Measurements from ENCODE around the gene AKAIN1.

AKAIN1 gene

DNA sequence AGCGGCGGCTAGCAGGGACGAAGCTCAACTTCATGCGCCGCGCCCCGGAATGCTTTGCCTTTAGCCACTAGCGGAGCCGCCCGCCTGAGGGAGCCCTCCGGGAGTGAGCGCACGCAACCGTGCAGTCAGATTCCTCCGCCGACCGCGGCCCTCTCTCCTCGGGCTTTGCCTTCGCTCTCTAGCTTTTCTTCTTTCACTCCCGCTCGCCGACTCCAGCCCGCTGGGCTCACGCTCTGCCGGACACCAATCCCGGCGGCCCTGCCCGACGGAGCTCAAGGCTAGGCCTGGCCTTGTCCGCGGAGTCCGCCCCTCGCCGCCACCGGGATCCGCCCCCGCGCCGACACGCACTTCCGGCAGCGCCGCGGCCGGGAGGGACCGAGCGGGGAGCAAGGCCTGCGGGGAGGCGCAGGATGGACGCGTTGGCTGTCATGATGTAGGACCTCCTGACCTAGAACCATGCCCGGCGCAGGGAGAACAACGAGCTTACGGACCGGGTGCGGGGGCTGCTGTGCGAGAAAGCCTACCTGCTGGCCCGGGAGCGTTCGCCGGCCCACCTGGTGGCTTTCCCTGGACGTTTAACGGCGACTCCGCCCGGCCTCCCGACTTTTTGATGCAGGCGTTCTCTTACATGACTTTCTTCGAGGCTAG is 40.8 kb upstream of the AKAIN1 start:
- TF ChIP-seq TAF1 (IDR thresholded peaks at IDR 0.05; ENCODE audit: borderline replicate concordance, insufficient read depth, low read length), result 0 out of 2 replicates have a peak, but pooled peaks have one; percentile 11
- TF ChIP-seq REST (IDR thresholded peaks at IDR 0.05; ENCODE audit: insufficient read depth in 1 of 2, low read depth in 2 of 2, low read length in 2 of 2), result no peak
- TF ChIP-seq FOXP2 (optimal IDR thresholded peaks at IDR 0.05; ENCODE audit: borderline replicate concordance, extremely low read depth, extremely low read length, insufficient read depth), result peak; percentile 79
- no peak for TF ChIP-seq SIN3A (IDR thresholded peaks at IDR 0.05; ENCODE audit: borderline replicate concordance, insufficient read depth, low read length)
- peak; percentile 71 for TF ChIP-seq POLR2AphosphoS5 (IDR thresholded peaks at IDR 0.05; ENCODE audit: low read depth, low read length)

- TF ChIP-seq SIN3A (IDR thresholded peaks at IDR 0.05; ENCODE audit: borderline replicate concordance, insufficient read depth, low read length) (no peak), TAF1 (IDR thresholded peaks at IDR 0.05; ENCODE audit: borderline replicate concordance, insufficient read depth, low read length) (no peak), FOXP2 (optimal IDR thresholded peaks at IDR 0.05; ENCODE audit: borderline replicate concordance, extremely low read depth, extremely low read length, insufficient read depth) (no peak), POLR2AphosphoS5 (IDR thresholded peaks at IDR 0.05; ENCODE audit: low read depth, low read length) (no peak), REST (IDR thresholded peaks at IDR 0.05; ENCODE audit: insufficient read depth in 1 of 2, low read depth in 2 of 2, low read length in 2 of 2) (no peak)
Observed at GRCh38 chr18:5237083-5237722, 40.1 kb upstream of the AKAIN1 start.

GRCh38 chr18:5214583-5215351 is 17.7 kb upstream of the AKAIN1 start:
- TF ChIP-seq FOXP2 (optimal IDR thresholded peaks at IDR 0.05; ENCODE audit: borderline replicate concordance, extremely low read depth, extremely low read length, insufficient read depth) (no peak), REST (IDR thresholded peaks at IDR 0.05; ENCODE audit: insufficient read depth in 1 of 2, low read depth in 2 of 2, low read length in 2 of 2) (no peak), POLR2AphosphoS5 (IDR thresholded peaks at IDR 0.05; ENCODE audit: low read depth, low read length) (no peak), TAF1 (IDR thresholded peaks at IDR 0.05; ENCODE audit: borderline replicate concordance, insufficient read depth, low read length) (no peak), SIN3A (IDR thresholded peaks at IDR 0.05; ENCODE audit: borderline replicate concordance, insufficient read depth, low read length) (no peak)

DNA sequence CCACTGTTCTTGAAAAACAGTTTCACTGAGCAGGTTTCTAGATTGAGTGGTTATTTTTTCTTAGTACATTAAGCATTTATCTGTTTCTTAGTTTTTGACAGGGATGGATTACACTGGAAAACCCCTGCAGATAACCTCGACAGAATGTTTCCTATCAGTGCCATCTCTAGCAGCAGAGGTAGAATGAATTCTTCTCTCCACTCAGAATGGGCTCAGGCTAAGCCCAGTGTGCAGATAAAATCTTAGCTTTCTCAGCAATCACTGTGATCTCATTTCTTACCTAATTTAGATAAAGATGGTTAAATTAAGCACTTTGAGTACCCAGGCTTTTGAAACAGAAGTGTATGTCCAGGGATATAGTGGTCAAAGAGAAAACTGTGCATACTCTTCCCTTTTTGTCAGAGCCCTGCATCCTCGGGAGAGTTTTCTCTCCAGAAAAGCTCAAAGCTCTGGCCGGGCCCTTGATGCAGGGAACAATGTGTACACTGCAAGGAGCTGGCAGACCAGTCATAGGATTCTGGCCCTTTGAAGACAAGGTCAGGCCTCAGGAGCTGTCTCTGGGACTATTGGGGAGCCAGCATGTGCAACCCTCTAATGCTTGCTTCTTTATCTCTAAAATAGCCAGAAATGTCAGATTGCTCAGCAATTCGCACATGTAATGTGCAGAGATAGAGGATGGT is 10.6 kb upstream of the AKAIN1 start:
- TF ChIP-seq SIN3A (IDR thresholded peaks at IDR 0.05; ENCODE audit: borderline replicate concordance, insufficient read depth, low read length) (no peak), FOXP2 (optimal IDR thresholded peaks at IDR 0.05; ENCODE audit: borderline replicate concordance, extremely low read depth, extremely low read length, insufficient read depth) (no peak), POLR2AphosphoS5 (IDR thresholded peaks at IDR 0.05; ENCODE audit: low read depth, low read length) (no peak), REST (IDR thresholded peaks at IDR 0.05; ENCODE audit: insufficient read depth in 1 of 2, low read depth in 2 of 2, low read length in 2 of 2) (no peak), TAF1 (IDR thresholded peaks at IDR 0.05; ENCODE audit: borderline replicate concordance, insufficient read depth, low read length) (no peak)
